ENCODE data around the gene NME3. TPM values are rescaled to one million over a fixed set of nuclear protein-coding genes. Genes with fewer than 3 reads are reported as not detected.

The NME3 gene
- total RNA-seq (2021) (49.0 and 87.8 TPM in 2 replicates), Bru-seq, nascent RNA (percentile 57 among the genes with signal in this experiment), BruChase-seq, experiment 1, labeled RNA remaining after a 2-hour chase (percentile 72 among the genes with signal in this experiment), BruChase-seq, experiment 2, labeled RNA remaining after a 6-hour chase (percentile 67 among the genes with signal in this experiment)
- long read RNA-seq, transcript NME3-209 (4 exons, 913 nt) = minor isoform, 10 of 60 reads
- long read RNA-seq, transcript NME3-201 (5 exons, 1,069 nt) = major isoform, 23 of 60 reads
- long read RNA-seq, transcript NME3-202 (3 exons, 1,014 nt) = minor isoform, 5 of 60 reads
- long read RNA-seq, partial matches to known transcripts = 1 of 60 reads
- long read RNA-seq, other reads (novel, unspliced or antisense) = 10 of 60 reads

DNA sequence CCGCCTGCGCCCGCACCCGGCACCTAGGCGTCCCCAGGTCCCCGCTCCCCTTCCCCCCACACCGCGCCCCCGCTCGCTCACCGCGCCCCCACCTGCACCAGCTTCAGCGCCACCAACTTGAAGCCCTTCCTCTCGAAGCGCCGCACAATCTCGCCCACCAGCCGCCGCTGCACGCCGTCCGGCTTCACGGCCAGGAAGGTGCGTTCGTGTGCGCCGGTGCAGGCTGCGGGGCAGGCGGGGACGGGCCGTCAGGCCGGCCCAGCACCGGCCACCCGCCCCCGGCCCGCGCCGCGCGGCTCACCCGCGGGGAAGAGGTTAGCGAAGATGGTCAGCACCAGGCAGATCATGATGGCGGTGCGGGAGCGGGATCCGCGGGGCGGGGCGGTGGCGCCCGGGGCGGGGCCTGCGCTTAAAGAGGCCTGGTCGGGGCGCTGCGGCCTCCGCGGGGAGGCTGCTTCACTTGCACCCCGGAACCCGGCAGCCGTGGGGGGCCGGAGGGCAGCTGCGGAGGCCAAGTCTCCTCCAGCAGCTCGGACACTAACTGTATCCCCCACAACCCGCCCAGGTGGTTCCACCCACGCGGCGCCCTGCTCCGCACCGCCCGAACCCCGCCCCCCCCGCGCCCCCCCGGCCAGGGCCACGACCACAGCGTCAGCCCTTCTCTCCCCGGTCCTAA, at the start of gene NME3:
TSS of gene NME3 (minus strand) at position 356 of the 676 bp plus-strand sequence. CDS start at position 347, 9 bp downstream.
- H3K27me3 ChIP-seq (ENCODE audit: insufficient read depth, low read depth) = no peaks in the 10 kb centered on the region
- H4K20me1 ChIP-seq (ENCODE audit: insufficient read depth) = peaks cover 19% of the 10 kb centered on the region
- peaks cover 19% of the 10 kb centered on the region for H3K4me1 ChIP-seq (replicated peaks; ENCODE audit: insufficient read depth)
- H3K9me2 ChIP-seq (ENCODE audit: insufficient read depth) = no peaks in the 10 kb centered on the region
- ChIA-PET CTCF (interaction anchor here (0.6 kb wide), 2 partner anchors 27 to 158 kb away, joined by 3 to 5 read pairs; no protein-coding TSS in a partner anchor), POLR2A (ENCODE audit: unreplicated experiment) (interaction anchor here (0.6 to 0.8 kb wide), 4 partner anchors 25 to 119 kb away, joined by 3 to 21 read pairs (median 4); no protein-coding TSS in a partner anchor)
- H3K4me3 ChIP-seq = peak within 1 kb of the TSS; percentile 77
- H3K79me2 ChIP-seq (ENCODE audit: low read depth) = peaks cover 39% of the 10 kb centered on the region
- peak within 1 kb of the TSS; percentile 92; the same call in 1 of the 2 replicates for H2AFZ ChIP-seq
- intact Hi-C loops (cut with micrococcal nuclease; ENCODE audit: unreplicated experiment) = loop anchor here (5.0 kb wide), 2 partner anchors 94 to 191 kb away; partner anchors contain the start of genes JPT2 and RPS2
- no peaks in the 10 kb centered on the region for H3K9me3 ChIP-seq (ENCODE audit: insufficient read depth, low read depth)
- H3K36me3 ChIP-seq (ENCODE audit: low read depth) = 0 out of 2 replicates have a peak, but pooled peaks cover 5% of the 10 kb centered on the region
- peaks cover 32% of the 10 kb centered on the region; the same call in 1 of the 2 replicates for H3F3A ChIP-seq (ENCODE audit: insufficient read depth, low read depth)
- no peak for TF ChIP-seq EZH2 (IDR thresholded peaks at IDR 0.05; ENCODE audit: low read depth)
- TF ChIP-seq, protein P1, sequence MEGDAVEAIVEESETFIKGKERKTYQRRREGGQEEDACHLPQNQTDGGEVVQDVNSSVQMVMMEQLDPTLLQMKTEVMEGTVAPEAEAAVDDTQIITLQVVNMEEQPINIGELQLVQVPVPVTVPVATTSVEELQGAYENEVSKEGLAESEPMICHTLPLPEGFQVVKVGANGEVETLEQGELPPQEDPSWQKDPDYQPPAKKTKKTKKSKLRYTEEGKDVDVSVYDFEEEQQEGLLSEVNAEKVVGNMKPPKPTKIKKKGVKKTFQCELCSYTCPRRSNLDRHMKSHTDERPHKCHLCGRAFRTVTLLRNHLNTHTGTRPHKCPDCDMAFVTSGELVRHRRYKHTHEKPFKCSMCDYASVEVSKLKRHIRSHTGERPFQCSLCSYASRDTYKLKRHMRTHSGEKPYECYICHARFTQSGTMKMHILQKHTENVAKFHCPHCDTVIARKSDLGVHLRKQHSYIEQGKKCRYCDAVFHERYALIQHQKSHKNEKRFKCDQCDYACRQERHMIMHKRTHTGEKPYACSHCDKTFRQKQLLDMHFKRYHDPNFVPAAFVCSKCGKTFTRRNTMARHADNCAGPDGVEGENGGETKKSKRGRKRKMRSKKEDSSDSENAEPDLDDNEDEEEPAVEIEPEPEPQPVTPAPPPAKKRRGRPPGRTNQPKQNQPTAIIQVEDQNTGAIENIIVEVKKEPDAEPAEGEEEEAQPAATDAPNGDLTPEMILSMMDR (conservative IDR thresholded peaks at IDR 0.05) = no peak
- H3K27ac ChIP-seq = peak within 1 kb of the TSS; percentile 77
- no TSS peak for BruUV-seq (replicated peaks)
- peak; percentile 46 to 80 for DNase-seq
- H3K4me2 ChIP-seq = peak within 1 kb of the TSS; percentile 99

DNA sequence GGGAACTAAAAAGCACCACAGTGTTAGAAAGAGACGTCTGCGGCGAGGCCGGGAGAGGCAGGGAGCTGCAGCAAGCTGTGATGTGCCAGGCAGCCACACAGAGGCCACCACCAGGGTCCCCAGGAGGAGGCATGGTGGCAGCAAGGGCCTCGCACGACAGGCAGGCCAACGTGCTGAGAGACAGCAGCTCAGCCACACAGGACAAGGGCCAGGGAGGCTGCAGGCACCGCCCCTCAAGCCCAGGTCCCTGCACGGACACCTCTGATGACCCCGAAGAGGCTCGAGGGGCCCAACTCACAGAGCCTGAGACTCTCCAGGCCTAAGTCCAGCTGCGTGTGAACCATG, 49.6 kb upstream of the NME3 start:
- TF ChIP-seq, protein P1 (conservative IDR thresholded peaks at IDR 0.05) = no peak
- no peak for TF ChIP-seq EZH2 (IDR thresholded peaks at IDR 0.05; ENCODE audit: low read depth)
- intact Hi-C loops (cut with micrococcal nuclease; ENCODE audit: unreplicated experiment) = no loop called here
- Histone ChIP-seq H4K20me1 (ENCODE audit: insufficient read depth) (no peaks in the 10 kb centered on the region), H3K4me1 (replicated peaks; ENCODE audit: insufficient read depth) (peaks cover 6% of the 10 kb centered on the region; the same call in 1 of the 2 replicates), H3K79me2 (ENCODE audit: low read depth) (peaks cover 6% of the 10 kb centered on the region; the same call in 1 of the 2 replicates), H3K9me2 (ENCODE audit: insufficient read depth) (no peaks in the 10 kb centered on the region), H3K4me2 (no peak overlapping the region), H3K36me3 (ENCODE audit: low read depth) (0 out of 2 replicates have a peak, but pooled peaks cover 6% of the 10 kb centered on the region), H3F3A (ENCODE audit: insufficient read depth, low read depth) (peaks cover 9% of the 10 kb centered on the region; the same call in 1 of the 2 replicates), H3K9me3 (ENCODE audit: insufficient read depth, low read depth) (no peaks in the 10 kb centered on the region), H3K27me3 (ENCODE audit: insufficient read depth, low read depth) (no peaks in the 10 kb centered on the region), H3K27ac (no peak overlapping the region), H3K4me3 (no peak overlapping the region), H2AFZ (no peak overlapping the region)
- DNase-seq = no peak
- no TSS peak for BruUV-seq (replicated peaks)
- CTCF ChIA-PET = interaction anchor here (0.6 kb wide), 1 partner anchor 42 kb away, joined by 6 read pairs; no protein-coding TSS in a partner anchor
- POLR2A ChIA-PET (ENCODE audit: unreplicated experiment) = no interaction called here
